ENCODE results near the gene THPO.
"Not testable (repeated sequence)": the region's sequence is repeated elsewhere in the genome, so short reads cannot be mapped to it uniquely, and the experiment has no call there.

THPO gene

DNA sequence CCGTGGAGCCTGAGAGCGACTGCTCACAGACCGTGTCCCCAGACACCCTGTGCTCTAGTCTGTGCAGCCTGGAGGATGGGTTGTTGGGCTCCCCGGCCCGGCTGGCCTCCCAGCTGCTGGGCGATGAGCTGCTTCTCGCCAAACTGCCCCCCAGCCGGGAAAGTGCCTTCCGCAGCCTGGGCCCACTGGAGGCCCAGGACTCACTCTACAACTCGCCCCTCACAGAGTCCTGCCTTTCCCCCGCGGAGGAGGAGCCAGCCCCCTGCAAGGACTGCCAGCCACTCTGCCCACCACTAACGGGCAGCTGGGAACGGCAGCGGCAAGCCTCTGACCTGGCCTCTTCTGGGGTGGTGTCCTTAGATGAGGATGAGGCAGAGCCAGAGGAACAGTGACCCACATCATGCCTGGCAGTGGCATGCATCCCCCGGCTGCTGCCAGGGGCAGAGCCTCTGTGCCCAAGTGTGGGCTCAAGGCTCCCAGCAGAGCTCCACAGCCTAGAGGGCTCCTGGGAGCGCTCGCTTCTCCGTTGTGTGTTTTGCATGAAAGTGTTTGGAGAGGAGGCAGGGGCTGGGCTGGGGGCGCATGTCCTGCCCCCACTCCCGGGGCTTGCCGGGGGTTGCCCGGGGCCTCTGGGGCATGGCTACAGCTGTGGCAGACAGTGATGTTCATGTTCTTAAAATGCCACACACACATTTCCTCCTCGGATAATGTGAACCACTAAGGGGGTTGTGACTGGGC lies 33.3 kb downstream of the THPO start:
- H4K20me1 ChIP-seq, result peaks cover 26% of the 10 kb centered on the region
- H3K9me3 ChIP-seq, result no peaks in the 10 kb centered on the region
- no peak overlapping the region for H3K27ac ChIP-seq
- no peak overlapping the region for H3K4me2 ChIP-seq
- no peaks in the 10 kb centered on the region for H3K27me3 ChIP-seq
- TF ChIP-seq Cebpa-rat (IDR thresholded peaks at IDR 0.05), result no peak
- peaks cover 58% of the 10 kb centered on the region for H3K36me3 ChIP-seq
- no peak overlapping the region for H3K9ac ChIP-seq
- H3K4me3 ChIP-seq, result no peak overlapping the region
- peaks cover 15% of the 10 kb centered on the region for H3K4me1 ChIP-seq

DNA sequence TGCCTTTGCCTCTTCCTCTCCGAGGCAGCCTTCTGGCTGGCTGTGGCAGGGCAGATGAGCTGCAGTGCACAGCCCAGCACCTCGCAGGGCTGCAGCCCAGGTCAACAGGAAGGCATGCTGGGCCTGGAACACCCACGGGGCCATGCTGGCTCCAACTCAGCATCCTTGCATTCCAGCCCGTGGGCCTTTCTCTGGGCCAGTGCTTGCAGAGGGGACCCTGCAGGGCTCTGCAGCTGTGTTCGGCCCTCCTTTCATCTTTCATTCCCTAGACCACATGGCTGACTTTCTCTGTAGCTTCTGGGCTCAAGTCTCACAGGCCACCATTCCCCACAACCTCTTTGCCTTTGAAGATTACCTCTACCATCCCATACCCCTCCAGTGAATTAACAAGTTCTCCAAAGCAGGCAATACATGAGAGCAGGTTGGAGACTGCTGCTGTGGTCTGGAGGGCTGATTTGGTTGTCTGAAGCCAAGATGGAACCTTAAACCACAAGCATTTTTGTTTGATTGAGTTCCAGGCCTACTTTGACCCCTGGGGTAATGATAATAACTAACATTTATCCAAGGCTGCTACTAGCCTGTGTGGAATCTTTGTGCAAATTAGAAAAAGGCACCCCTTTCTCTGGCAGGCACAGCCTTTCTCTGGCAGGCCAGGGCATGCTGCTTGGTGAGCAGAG lies 34.7 kb downstream of the THPO start:
- Histone ChIP-seq H3K27me3 (no peaks in the 10 kb centered on the region; the same call in 1 of the 2 replicates), H3K4me2 (no peak overlapping the region), H3K9ac (no peak overlapping the region), H3K36me3 (peaks cover 54% of the 10 kb centered on the region), H3K4me3 (no peak overlapping the region), H3K9me3 (no peaks in the 10 kb centered on the region), H3K27ac (no peak overlapping the region), H4K20me1 (peaks cover 40% of the 10 kb centered on the region), H3K4me1 (peaks cover 29% of the 10 kb centered on the region)
- TF ChIP-seq Cebpa-rat (IDR thresholded peaks at IDR 0.05), result no peak

GRCh38 chr3:184341925-184342324 lies 36.1 kb downstream of the THPO start:
- Histone ChIP-seq H3K4me2 (no peak overlapping the region), H3K9me3 (no peaks in the 10 kb centered on the region), H3K4me1 (peaks cover 44% of the 10 kb centered on the region), H3K4me3 (no peak overlapping the region), H3K27ac (no peak overlapping the region), H3K27me3 (no peaks in the 10 kb centered on the region; the same call in 1 of the 2 replicates), H4K20me1 (peaks cover 54% of the 10 kb centered on the region), H3K9ac (no peak overlapping the region), H3K36me3 (peaks cover 46% of the 10 kb centered on the region)
- TF ChIP-seq Cebpa-rat (IDR thresholded peaks at IDR 0.05), result no peak

DNA sequence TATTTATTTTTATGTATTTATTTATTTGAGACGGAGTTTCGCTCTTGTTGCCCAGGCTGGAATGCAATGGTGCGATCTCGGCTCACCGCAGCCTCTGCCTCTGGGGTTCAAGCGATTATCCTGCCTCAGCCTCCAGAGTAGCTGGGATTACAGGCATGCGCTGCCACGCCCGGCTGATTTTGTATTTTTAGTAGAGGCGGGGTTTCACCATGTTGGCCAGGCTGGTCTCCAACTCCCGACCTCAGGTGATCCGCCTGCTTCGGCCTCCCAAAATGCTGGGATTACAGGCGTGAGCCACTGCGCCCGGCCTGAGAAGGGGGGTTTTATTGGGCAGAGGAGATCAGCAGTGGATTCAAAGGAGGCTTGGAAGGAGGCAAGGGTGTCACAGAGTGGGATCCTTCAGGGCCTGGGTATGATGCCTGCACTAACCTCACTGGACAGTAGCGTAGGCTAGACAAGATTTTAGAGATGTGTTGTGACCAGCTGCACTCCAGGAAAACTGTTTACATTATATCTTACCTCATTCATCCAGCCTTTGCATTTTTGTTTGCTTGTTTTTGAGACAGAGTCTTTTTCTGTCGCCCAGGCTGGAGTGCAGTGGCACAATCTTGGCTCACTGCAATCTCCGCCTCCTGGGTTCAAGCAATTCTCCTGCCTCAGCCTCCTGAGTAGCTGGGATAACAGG lies 38.4 kb downstream of the THPO start:
- H3K27me3 ChIP-seq, H3K9me3 ChIP-seq, H3K27ac ChIP-seq, H3K4me3 ChIP-seq: not testable (repeated sequence)
- H4K20me1 ChIP-seq, result peaks cover 65% of the 10 kb centered on the region
- peaks cover 40% of the 10 kb centered on the region for H3K36me3 ChIP-seq
- peak overlapping the region; percentile 96 for H3K4me2 ChIP-seq
- H3K4me1 ChIP-seq, result peaks cover 52% of the 10 kb centered on the region
- H3K9ac ChIP-seq, result peak overlapping the region; percentile 39; the same call in 1 of the 2 replicates

- Histone ChIP-seq H4K20me1 (peaks cover 71% of the 10 kb centered on the region), H3K9ac (peak overlapping the region; percentile 39; the same call in 1 of the 2 replicates), H3K36me3 (peaks cover 40% of the 10 kb centered on the region), H3K27me3 (no peaks in the 10 kb centered on the region; the same call in 1 of the 2 replicates), H3K27ac (no peak overlapping the region), H3K4me1 (peaks cover 52% of the 10 kb centered on the region), H3K4me3 (peak overlapping the region; percentile 49), H3K4me2 (peak overlapping the region; percentile 96), H3K9me3 (no peaks in the 10 kb centered on the region)
- no peak for TF ChIP-seq Cebpa-rat (IDR thresholded peaks at IDR 0.05)
These were observed 39.0 kb downstream of the THPO start for GRCh38 chr3:184339001-184339400.

GRCh38 chr3:184338511-184338945 lies 39.5 kb downstream of the THPO start:
- H3K4me3 ChIP-seq, result peak overlapping the region; percentile 49
- no peak overlapping the region for H3K27ac ChIP-seq
- H3K9ac ChIP-seq, result peak overlapping the region; percentile 39; the same call in 1 of the 2 replicates
- no peak for TF ChIP-seq Cebpa-rat (IDR thresholded peaks at IDR 0.05)
- H3K27me3 ChIP-seq, result no peaks in the 10 kb centered on the region; the same call in 1 of the 2 replicates
- H4K20me1 ChIP-seq, result peaks cover 76% of the 10 kb centered on the region
- peak overlapping the region; percentile 96 for H3K4me2 ChIP-seq
- H3K4me1 ChIP-seq, result peaks cover 52% of the 10 kb centered on the region
- no peaks in the 10 kb centered on the region for H3K9me3 ChIP-seq
- peaks cover 42% of the 10 kb centered on the region for H3K36me3 ChIP-seq

DNA sequence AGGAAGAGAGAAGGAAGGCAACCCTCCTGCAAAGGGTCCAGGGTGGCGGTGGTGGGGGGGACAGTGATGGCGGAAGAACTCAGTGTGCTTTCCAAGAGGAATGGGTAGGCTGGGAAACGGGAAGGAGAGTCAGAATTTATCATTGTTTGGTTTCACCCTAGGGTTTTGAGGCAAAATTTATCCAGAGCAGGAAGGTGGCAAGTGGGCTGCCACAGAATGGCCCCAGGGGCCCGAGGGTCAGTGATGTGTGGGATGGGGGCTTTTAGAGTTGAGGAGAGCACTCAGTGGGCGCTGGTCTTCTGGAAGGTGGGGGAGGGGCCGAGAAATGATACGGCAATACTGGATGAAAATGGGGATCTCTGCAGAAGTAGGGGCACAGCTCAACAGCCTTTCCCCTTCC lies 40.0 kb downstream of the THPO start:
- TF ChIP-seq Cebpa-rat (IDR thresholded peaks at IDR 0.05), result no peak
- H3K36me3 ChIP-seq, result peaks cover 42% of the 10 kb centered on the region
- no peak overlapping the region for H3K27ac ChIP-seq
- H3K9ac ChIP-seq, result peak overlapping the region; percentile 39; the same call in 1 of the 2 replicates
- H4K20me1 ChIP-seq, result peaks cover 81% of the 10 kb centered on the region
- peaks cover 52% of the 10 kb centered on the region for H3K4me1 ChIP-seq
- H3K9me3 ChIP-seq, result no peaks in the 10 kb centered on the region
- H3K4me3 ChIP-seq, result peak overlapping the region; percentile 49
- H3K4me2 ChIP-seq, result peak overlapping the region; percentile 96
- H3K27me3 ChIP-seq, result no peaks in the 10 kb centered on the region; the same call in 1 of the 2 replicates

DNA sequence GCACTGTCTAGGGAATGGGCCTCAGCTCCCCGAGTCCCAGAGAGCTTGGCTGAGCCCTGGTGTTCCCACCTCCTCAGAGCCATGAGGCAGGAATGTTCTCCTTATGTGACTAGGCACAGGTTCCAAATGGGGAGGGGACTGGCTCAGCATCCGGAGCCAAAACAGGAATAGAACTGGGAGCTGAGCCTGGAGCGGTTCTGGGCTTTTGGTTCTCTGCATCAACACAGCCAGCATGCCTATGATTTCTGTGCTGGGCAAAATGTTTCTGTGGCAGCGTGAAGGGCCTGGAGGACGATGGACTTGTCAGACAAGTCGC lies 40.6 kb downstream of the THPO start, which contains the start of gene FAM131A:
Gene FAM131A (plus strand): TSS at position 202 of the 316 bp plus-strand sequence. CDS start 31 bp downstream, at position 233.
- H3K9me3 ChIP-seq, result no peaks in the 10 kb centered on the region
- H3K9ac ChIP-seq, result peak within 1 kb of the TSS; percentile 82
- H3K36me3 ChIP-seq, result peaks cover 42% of the 10 kb centered on the region
- H3K27ac ChIP-seq, result peak within 1 kb of the TSS; percentile 64
- peak within 1 kb of the TSS; percentile 77 for H3K4me3 ChIP-seq
- TF ChIP-seq Cebpa-rat (IDR thresholded peaks at IDR 0.05), result no peak
- H3K4me2 ChIP-seq, result peak within 1 kb of the TSS; percentile 96
- peaks cover 52% of the 10 kb centered on the region for H3K4me1 ChIP-seq
- peaks cover 87% of the 10 kb centered on the region for H4K20me1 ChIP-seq
- no peaks in the 10 kb centered on the region; the same call in 1 of the 2 replicates for H3K27me3 ChIP-seq

- no peak for TF ChIP-seq Cebpa-rat (IDR thresholded peaks at IDR 0.05)
- Histone ChIP-seq H3K27ac (peak overlapping the region; percentile 64), H3K4me2 (peak overlapping the region; percentile 96), H3K4me1 (peaks cover 52% of the 10 kb centered on the region), H3K4me3 (peak overlapping the region; percentile 77), H3K27me3 (no peaks in the 10 kb centered on the region; the same call in 1 of the 2 replicates), H3K9ac (peak overlapping the region; percentile 82), H3K36me3 (peaks cover 42% of the 10 kb centered on the region), H3K9me3 (no peaks in the 10 kb centered on the region), H4K20me1 (peaks cover 91% of the 10 kb centered on the region)
These were observed 41.2 kb downstream of the THPO start for GRCh38 chr3:184336547-184337398.

All from BLaER1 (cell line).